HG03095 (cell line): ENCODE measurements around the gene HS1BP3.

ENCODE experiments used
- ATAC-seq: cut with Tn5 transposase; IDR thresholded peaks from one replicate; pipeline ENCODE4 v1.9.1; 2021; ENCODE audit warnings: moderate library complexity; ENCODE audit not compliant: unreplicated experiment

The HS1BP3 gene

DNA sequence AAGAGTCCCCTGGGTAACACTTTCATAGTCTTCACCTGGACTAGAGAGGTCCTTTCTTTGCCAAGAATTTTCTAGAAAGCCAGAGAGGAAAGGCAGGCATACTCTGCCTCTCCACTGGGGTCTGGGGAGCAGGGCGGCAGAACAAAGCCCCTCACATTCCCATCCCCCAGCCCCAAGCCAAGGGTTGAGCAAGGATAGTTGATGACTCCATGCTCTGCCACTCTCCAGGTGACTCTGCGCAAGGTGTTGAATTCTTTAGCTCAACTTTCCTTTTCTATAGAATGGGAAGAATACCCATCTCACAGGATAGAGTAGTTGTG lies 13.1 kb upstream of the HS1BP3 start:
- ATAC-seq = no peak

DNA sequence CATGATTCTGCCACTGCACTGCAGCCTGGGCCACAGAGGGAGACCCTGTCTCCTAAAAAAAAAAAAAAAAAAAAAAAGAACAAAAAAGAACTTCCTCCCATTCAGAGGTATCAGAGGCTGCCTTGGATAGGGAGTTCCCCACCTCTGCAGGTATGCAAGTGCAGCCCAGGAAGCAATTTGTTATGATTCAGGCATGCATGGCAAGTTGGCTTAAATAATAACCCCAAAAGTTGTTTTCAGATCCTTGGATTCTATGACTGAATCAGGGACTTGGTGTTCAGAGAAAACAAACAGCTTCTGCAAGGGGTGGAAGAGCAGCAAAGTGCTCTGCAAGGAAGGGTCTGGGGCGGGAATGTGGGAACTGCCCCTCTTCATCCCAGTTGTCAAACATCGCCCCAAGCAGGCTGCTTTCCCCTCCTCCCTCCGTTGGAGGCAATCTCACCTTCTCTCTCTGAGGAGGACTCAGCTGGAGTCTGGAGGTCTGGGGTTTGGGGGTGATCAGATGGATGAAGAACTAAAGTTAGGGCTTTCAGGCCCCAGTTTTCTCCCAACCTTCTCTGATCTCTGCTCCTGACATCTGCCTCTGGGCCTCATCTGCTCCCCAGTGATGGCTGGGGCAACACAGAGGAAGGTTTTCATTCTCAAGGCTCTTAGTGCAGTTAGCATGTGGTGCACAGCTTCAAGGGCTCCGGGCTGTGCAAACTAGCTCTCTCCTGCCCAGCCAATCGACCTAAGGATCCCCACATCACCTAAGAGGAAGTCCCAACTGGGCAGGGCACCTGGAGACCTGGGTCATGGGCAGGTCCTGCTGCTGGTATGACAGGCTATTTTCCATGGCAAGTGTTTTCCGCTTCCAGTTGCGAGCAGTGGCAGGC lies 12.5 kb upstream of the HS1BP3 start:
- no peak for ATAC-seq

DNA sequence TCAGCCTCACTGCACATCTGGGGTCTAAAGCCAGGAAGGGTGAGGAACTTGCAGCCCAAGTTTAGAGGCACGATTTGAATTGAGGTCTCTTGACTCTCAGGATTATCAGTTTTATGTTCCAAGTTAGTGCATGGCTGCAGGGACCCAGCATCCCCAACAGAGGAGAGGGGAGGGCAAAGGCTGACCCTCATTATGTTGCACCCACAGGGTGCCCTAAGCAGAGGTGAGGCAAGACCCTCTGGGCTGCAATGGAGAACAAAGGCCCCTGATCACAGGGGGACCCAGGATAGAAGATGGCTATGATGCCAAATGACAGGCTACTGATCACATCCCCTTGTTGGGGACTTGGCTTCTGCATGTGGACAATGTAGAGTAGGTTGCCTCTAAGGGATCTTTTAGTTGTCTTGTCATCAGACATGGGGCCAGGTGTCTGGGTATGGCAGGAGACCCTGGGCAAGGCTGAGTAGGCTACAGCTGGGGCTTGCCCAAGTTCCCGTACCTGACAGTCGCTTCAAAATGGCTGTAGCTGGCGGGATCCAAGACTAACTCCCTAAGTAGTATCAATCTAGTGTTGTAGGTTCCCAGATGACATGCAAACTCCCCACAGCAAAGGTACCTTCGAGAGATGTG lies 11.5 kb upstream of the HS1BP3 start:
- no peak for ATAC-seq

DNA sequence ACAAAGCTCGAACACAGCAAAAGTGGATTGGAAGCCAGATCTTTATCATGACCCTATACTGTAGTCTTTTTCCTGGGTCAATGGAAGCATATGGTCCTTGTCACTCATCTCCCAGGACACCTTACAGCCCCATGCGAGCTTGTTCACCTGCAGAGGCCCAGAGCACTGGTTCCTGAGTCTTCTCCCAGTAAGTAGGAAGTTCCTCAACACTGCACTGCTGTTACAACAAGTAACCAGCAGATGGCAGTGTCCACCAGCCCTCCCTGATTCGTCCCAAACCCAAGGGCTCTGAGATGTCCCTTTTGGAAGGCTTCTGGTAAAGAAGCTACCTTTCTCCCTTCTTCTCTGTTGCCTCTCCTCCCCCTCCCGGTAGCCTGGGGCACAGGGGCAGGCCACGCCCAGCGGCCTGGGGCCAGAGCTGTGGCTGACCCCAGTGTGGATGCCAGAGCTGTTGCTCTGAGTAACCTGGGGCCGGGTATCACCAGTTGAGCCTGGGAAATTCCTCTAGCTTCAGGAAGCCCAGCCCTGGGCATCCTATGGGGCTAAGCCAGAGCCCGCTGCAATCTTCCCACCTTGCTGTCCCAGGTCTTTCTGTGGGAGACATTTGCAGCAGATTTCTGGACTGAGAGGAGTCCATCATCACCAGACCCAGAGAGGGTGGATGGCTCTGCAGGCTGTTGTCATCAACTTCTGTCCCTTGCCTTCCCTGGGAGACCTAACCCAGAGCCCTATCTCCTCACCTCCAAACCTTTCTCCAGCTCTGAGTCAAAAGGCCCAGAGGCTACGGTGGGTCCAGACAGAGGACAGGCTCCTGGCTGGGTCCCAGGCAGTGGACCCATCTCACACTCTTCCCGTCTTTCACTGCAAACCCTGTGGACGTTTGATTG lies 10.8 kb upstream of the HS1BP3 start:
- ATAC-seq = peak; percentile 42

DNA sequence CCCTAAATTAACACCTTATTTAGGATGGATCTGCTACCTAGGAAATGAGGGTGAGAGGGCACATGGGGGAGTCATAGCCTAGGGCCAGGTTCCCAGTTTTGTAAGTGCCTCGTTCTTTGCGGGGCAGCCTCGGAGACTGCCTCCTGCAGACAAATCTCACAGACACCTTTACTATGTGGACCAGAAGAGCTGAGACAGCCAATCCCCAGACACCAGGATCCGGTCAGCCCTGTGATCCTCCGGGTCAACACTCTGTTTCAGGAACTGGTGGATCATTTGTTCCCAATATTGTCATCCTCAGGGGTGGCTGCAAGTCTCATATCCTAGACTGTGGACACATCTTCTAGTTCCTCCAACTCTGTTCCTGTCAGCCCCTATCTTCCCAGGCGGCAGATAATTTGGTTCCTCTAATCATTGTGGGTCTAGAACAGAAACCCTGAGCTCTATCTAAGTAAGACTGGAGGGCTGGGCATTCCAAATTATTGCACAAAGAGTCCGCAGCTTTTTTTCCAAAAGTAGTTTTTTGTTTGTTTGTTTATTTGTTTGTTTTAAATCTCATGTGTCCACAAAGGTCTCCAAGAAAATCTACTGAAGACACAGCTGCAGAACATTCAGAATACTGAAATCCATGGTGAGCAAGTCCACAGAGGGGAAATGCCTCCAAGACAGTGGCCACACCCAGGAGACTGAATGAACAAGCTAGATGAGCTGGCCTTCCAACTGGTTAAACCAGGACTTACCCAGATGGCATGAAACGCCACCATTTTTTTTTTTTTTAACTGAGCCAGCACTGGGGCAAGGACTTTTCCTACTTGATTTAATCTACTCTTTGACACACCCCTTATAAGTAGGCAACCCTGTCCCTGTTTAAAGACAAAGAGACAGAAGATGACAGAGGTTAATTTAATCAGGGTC lies 9.9 kb upstream of the HS1BP3 start:
- ATAC-seq = no peak

DNA sequence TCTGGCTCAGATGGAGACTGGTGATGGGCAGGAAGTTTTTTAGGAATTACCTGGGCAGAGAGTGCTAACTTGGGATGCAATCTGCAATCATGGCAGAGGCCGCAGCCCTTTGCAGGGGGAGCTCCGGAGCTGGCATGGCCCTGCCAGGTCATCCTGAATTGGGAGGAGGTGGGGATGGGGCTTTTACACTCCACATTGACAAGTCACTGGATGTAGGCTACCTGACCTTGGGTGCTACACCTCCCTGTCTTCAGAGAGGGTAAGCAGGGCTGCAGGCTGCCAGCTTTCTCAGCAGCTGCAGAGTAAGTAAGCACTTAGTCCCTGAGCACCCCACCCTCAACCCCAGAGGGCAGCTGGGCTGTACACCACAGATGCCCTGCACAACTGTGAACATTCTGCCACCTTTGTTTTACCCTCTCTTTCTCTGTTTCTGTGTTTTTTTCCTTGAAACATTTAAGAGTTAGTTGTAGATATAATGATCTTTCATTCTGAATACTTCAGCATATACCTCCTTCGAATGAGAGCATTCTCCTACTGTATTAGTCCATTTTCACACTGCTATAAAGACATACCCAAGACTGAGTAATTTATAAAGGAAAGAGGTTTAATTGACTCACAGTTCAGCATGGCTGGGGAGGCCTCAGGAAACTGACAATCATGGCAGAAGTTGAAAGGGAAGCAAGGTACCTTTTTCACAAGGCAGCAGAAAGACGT lies 6.8 kb upstream of the HS1BP3 start:
- ATAC-seq = no peak

DNA sequence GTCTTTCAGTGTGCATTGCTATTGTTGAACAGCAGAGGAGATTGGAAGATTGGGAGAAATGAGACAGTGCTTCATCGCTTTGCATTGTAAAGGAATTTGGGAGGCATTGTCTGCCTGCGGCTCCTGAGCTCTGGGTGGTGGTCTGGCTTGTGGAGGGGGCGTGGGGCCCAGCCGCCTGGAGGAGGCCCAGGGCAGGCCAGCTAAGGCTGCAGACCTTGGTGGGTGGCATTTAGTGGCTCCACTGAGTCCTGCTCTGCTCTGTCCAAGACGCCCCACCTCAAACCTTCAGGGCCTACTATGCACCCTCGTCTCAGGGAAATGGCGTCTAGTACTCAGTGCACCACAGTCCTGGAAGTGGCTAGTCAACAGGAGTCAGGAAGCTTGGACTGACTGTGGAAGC lies 5.7 kb upstream of the HS1BP3 start:
- ATAC-seq = no peak

DNA sequence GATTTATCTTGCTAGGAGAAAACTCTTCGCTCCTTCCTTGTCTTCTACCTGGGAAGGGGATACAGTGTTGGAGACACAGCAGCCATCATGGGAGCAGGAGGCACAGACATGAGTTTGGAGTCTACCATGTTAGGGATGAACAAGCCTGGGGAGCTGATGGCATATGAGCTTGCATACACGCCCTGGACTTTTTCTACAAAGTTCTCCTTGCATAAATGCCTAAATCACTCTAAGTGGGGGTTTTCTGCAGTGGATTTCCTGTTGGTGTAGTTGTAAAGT lies 3.6 kb upstream of the HS1BP3 start:
- no peak for ATAC-seq

DNA sequence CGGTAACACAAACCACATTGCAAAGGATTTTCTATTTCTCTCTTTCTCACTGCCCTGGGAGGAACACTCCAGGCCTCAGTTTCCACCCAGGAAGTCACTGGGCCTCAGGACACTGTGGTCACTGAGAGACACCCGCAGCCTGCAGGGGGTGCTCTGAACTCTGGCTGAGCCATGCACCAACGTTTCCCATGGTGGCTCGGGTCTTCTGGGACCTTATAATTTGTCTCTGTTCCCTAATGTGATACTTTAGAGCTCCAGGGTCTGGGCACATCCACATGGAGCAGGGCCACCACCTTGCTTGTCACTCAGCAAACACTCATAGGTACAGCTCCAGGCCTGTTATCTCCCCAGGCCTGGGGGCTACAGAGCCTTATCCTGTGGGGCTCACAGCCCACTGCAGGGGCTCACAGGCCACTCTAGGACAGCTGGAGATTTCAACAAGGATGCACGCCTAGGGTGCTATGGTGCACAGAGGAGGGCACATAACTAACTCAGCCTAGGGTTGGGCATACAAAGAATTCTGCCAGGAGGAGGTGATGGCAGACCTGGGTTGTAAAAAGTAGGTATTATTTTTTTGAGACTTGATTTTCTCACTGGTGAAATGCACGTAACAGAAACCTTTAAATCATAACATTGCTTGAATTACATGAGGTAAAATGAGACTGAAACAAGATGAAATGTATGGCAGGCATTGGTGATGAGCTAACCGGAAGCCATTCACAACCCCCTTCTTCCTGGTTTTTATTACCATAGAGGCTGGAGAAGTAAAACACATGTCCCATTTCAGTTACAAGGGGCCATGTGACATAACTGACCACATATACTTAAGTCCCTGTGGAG lies 3.0 kb upstream of the HS1BP3 start:
- ATAC-seq = no peak

DNA sequence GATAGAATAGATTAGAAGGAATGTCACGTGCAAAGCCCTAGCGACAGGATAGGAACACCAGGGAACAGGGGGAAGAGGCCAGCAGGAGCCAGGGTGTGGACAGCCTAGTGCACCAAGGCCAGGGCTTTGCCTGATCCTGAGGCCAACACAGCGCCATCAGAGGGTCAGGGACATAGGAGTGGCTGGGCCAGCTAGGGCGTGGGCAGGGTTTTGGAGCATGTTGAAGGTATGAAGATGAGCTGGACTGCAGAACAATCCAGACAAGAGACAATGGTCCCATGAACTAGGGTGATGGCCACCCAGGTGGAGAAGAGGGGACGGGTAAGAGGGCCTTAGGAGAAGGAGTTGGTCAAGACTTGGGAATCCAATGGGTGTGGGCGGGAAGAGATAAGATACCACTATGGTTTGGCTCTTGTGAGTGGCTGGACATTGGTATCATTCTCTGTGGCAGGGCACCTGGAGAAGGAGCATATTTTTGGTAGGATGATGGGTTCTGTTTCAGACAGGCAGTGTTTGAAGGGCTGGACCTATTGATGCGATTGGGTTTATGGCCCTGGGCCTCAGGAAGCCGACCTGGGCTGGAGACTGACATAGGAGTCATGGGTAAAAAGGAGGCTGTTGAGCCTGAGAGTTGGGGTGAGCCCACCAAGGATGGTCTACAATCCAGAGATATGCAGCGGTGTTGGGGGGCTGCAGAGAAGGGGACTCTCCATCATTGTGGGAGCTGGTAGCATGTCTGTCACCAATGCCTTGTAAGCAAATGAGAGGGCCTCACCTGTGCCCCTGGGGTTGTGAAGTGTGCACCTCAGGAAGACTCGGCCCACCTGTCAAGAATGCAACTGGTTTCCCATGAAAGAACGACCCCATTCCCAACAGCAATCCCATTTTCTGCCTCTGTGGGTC lies 2.0 kb upstream of the HS1BP3 start:
- ATAC-seq = no peak

DNA sequence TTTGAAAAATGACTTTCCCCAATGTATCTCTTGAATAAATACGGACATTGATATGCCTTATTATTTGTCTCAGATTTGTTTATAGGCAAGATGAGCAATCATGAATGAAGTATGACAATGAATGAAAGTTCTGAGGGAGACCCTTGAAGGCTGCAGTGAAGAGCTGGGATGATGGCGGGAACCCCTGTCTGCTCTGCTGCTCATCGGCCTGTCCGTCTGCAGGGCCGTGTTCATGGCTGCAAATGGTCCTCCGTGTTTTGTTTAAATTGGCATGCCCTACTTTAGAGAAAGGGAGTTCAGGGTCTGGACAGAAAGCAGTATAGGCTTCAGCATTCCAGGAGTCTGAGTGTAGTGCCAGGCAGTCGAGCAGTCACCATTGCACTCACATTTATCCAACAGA lies 1.2 kb upstream of the HS1BP3 start:
- no peak for ATAC-seq

DNA sequence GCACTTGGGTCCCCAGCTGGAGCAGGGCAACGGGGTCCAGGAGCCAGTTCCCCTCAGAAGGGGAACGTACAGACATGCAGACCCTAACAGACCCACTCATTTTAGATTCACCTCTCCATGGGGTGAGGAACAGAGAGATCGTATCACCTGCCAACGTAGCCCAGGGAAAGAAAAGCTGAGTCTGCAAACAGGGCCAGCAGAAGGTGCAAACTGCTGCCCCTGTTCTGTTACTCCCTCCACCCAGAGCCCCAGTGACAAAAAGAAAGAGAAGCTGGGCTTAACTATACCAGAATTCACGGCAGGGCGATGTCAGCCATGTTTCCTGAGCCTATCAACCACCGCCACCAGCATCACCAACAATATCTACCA lies 817 bp upstream of the HS1BP3 start:
- no peak for ATAC-seq

DNA sequence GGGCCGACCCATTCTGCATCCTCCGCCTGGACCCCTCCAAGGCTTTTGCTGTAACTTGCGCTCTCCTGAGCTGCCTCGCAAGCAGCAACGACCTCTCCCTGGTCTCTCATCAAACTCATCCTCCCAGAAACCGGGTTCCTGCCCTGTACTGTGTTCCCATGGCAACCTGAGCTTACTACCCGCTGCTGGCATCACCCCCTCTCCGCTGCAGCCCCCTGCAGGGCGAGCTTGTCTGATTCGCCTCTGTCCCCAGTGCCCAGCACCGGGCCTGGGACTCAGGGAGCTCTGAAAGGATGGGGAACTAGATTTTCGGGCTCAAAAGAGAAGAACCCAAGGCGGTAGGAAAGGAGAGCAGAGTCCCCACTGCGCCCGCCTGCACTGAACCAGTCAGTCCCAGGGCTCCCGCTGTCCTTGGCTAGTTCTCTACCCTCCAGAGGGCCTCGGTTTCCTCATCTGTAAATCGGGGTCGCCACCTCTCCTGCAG lies 463 bp downstream of the HS1BP3 start:
- no peak for ATAC-seq

DNA sequence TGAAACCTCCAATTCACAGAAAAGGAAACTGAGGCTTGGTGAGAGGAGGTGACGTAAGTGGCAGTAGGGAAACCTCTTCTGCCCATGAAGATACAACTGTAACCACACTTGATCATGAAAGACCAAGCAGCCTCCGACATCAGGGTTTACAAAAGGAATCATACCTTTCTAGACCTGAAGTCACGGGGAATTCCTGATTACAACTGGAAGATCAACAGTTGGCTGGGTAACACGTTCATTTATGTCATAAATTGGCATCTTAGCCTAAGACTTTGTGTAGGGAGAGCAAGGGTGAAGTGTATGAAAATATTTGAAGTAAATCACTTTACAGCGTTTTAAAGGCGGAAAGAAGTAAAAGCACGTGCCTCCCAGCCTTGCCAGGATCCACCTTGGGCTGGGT lies 922 bp downstream of the HS1BP3 start:
- no peak for ATAC-seq

DNA sequence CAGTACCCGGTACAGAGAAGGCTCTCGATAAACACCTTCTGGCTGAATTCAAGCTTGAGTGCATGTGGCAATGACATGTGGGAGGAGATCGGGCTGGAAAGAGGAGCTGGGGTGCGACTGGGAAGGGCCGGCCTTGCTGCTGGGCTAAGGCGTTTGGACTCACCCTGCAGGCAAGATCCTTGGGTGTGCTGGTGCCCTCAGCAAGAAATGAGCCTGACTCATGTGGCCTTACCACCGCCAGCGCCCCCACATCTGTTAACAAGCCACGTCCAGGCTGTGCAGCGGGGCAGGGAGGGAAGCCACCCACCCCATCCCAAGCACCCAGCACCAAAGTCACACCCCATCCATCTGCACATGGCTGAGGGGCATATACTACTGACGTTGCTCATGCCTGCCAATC lies 1.3 kb downstream of the HS1BP3 start:
- ATAC-seq = no peak

DNA sequence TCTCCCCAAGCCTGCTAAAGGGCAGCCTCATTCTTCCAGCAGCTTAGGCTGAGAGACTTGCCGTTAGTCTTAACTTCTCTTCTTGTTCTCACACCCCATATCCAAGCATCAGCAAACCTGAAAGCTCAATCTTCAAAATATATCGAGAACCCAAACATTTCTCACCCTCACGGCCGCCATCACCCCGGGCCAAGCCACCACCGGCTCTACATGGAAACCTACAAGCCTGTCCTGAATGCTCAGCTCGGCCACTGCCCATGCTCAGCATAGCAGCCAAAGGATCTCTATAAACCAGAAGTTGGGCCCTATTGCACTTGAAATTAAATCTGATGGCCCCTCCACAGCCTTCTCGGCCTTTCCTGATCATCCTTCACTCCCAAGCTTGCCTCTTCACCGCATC lies 2.1 kb downstream of the HS1BP3 start:
- no peak for ATAC-seq

DNA sequence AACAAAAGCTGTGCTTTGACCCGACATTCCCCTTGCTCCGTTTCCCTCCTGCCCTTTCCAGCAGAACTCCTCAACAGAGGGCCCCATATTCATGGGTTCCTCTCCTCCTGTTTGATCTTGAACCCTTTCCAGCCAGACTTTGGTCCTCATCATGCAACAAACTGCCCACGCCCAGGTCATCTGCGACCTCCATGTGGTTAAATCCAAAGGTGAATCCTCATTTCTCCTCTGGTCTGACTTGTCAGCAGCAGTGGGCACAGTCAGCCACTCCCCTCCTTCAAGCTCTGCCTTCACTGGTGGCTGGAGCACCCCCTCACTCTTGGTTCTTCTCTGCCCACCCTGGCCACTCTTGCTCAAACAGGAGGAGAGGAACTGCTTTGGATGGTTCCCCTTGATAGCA lies 2.7 kb downstream of the HS1BP3 start:
- no peak for ATAC-seq

DNA sequence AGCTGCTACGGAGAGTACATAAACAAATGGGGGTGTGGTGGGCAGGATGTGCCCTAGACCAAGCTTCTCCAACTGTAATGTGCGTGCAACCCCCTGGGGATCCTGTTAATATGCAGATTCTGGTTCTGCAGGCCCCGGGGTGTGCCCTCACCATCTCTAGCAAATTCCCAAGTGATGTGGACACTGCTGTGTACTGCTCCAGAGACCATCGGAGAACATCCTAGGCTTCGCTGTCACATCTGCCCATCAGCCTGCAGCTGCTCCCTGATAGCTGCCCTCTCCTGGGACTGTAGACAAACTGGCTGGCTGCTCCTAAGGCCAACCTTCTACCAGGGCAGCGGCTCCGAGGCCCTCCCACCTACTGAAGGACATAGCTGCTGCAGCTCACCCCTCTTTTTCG lies 3.2 kb downstream of the HS1BP3 start:
- no peak for ATAC-seq
